Esophagus squamous epithelium (tissue), 5 donors: ENCODE data around the gene CCDC174. TPM values are rescaled to one million over a fixed set of nuclear protein-coding genes. Genes with fewer than 3 reads are reported as not detected.

Experiments used
- DNase-seq: peaks from one replicate; lab custom pipeline; 2025; lab: John Stamatoyannopoulos, UW
- H3K27ac ChIP-seq, 4 donors: fragments of 200-600 bp; sonication (generic); one replicate each; pipeline ENCODE4 v1.5.1; 2016 to 2019; ENCODE audit warnings: mild to moderate bottlenecking in 1 of 4
- H3K27me3 ChIP-seq, 4 donors: fragments of 200-600 bp; sonication (generic); 1 replicate in 3 of 4; 2 replicates in 1 of 4; pipeline versions ENCODE4 v1.5.1 to v1.6.0; 2017 to 2021; ENCODE audit warnings: antibody characterized with exemption in 1 of 4
- H3K36me3 ChIP-seq, 3 donors: fragments of 200-600 bp; sonication (generic); one replicate each; pipeline ENCODE4 v1.5.1; 2016 to 2019
- H3K4me1 ChIP-seq, 3 donors: fragments of 200-600 bp; sonication (generic); one replicate each; pipeline ENCODE4 v1.5.1; 2017 to 2019
- H3K4me3 ChIP-seq, 4 donors: fragments of 200-600 bp; sonication (generic); 1 replicate in 3 of 4; 2 replicates in 1 of 4; pipeline ENCODE4 v1.5.1; 2016 to 2019; ENCODE audit warnings: mild to moderate bottlenecking in 2 of 4, moderate library complexity in 1 of 4
- H3K9me3 ChIP-seq, 3 donors: fragments of 200-600 bp; sonication (generic); one replicate each; pipeline ENCODE4 v1.5.1; 2016 to 2019
- CTCF ChIP-seq, 6 experiments: fragments of 450-650 bp in 4 of 6; fragments of 200-600 bp in 2 of 6; sonication (generic) in 2 of 6; IDR thresholded peaks; one replicate each; pipeline ENCODE4 v1.5.1; 2016 to 2019; ENCODE audit warnings: antibody characterized with exemption in 6 of 6, mild to moderate bottlenecking in 4 of 6, moderate library complexity in 4 of 6
- POLR2A ChIP-seq, 4 donors: fragments of 450-650 bp; IDR thresholded peaks; one replicate each; pipeline ENCODE4 v1.6.1; 2017; ENCODE audit warnings: antibody characterized with exemption in 4 of 4, mild to moderate bottlenecking in 4 of 4, moderate library complexity in 3 of 4
- WGBS, 2 donors: methylation state at CpG; one replicate each; pipeline ENCODE4 v1.1.5; 2018; 5-methylcytosine and 5-hydroxymethylcytosine counted together
- intact Hi-C: fragments of 100-400 bp; cut with DNase I; formaldehyde crosslinking; loops from one replicate; pipeline ENCODE4 v1.15.0; 2022
- total RNA-seq, 4 donors: library from RNA; depleted of rRNA; stranded (reverse); fragments of >200 nt; gene quantifications; one replicate each; pipeline ENCODE4 v1.1.0, GENCODE V29; 2016
- donor health status: DM: yes; HTN: yes; CAD: no.

The CCDC174 gene
- total RNA-seq, 4 donors from 2014 or later: 9.5 to 17.2 (median 12.1) TPM

- intact Hi-C loops: loop anchor here (5.0 kb wide), 1 partner anchor 242 kb away; no protein-coding TSS in a partner anchor
These were observed 23.3 kb downstream of the CCDC174 start, which contains the start of gene C3orf20 for GRCh38 chr3:14674841-14675240. Gene C3orf20, plus strand, starts transcription at chr3:14675141. Its CDS starts 7,573 bp downstream, at chr3:14682714.

GRCh38 chr3:14676881-14677280, 25.3 kb downstream of the CCDC174 start:
- no peak for DNase-seq
- intact Hi-C loops: loop anchor here (5.0 kb wide), 1 partner anchor 240 kb away; no protein-coding TSS in a partner anchor
- no peak overlapping the region for H3K4me3 ChIP-seq
- H3K9me3 ChIP-seq: no peaks in the 10 kb centered on the region
- H3K4me1 ChIP-seq: peaks cover 0 to 19% (median 0%) of the 10 kb centered on the region in 3 donors
- no peaks in the 10 kb centered on the region for H3K27me3 ChIP-seq
- peaks cover 0 to 13% (median 4%) of the 10 kb centered on the region in 3 donors for H3K36me3 ChIP-seq
- WGBS, 2 donors: 54 to 85% methylated on average over 4 of the region's 4 CpGs
- H3K27ac ChIP-seq: no peak overlapping the region
- TF ChIP-seq POLR2A (IDR thresholded peaks at IDR 0.05) (no peak), CTCF (IDR thresholded peaks at IDR 0.05) (no peak)

More at GRCh38 chr3:14674841-14675240, 23.3 kb downstream of the CCDC174 start, which contains the start of gene C3orf20:
- H3K4me1 ChIP-seq: peaks cover 0 to 19% (median 0%) of the 10 kb centered on the region in 3 donors
- H3K36me3 ChIP-seq: peaks cover 7 to 34% (median 22%) of the 10 kb centered on the region in 3 donors
- H3K9me3 ChIP-seq: no peaks in the 10 kb centered on the region
- DNase-seq: no peak
- TF ChIP-seq POLR2A (IDR thresholded peaks at IDR 0.05) (no peak), CTCF (IDR thresholded peaks at IDR 0.05) (no peak)
- H3K27me3 ChIP-seq: no peaks in the 10 kb centered on the region
- H3K27ac ChIP-seq: no peak within 1 kb of the TSS
- WGBS, 2 donors: 29 to 42% methylated on average over 7 of the region's 7 CpGs
- H3K4me3 ChIP-seq: no peak within 1 kb of the TSS

GRCh38 chr3:14678015-14678503, 26.5 kb downstream of the CCDC174 start:
- no peak for DNase-seq
- intact Hi-C loops: loop anchor here (5.0 kb wide), 1 partner anchor 239 kb away; no protein-coding TSS in a partner anchor
- WGBS, 2 donors: 61 to 73% methylated on average over 7 of the region's 7 CpGs
- TF ChIP-seq CTCF (IDR thresholded peaks at IDR 0.05) (no peak), POLR2A (IDR thresholded peaks at IDR 0.05) (no peak)
- Histone ChIP-seq H3K9me3 (no peaks in the 10 kb centered on the region), H3K4me3 (no peak overlapping the region), H3K4me1 (peaks cover 0 to 19% (median 0%) of the 10 kb centered on the region in 3 donors), H3K36me3 (peaks cover 0 to 2% (median 0%) of the 10 kb centered on the region in 3 donors), H3K27me3 (no peaks in the 10 kb centered on the region), H3K27ac (no peak overlapping the region)

GRCh38 chr3:14680115-14680514, 28.6 kb downstream of the CCDC174 start:
- Histone ChIP-seq H3K4me1 (peaks cover 0 to 1% (median 0%) of the 10 kb centered on the region in 3 donors), H3K27ac (no peak overlapping the region), H3K27me3 (no peaks in the 10 kb centered on the region), H3K4me3 (no peak overlapping the region), H3K36me3 (no peaks in the 10 kb centered on the region), H3K9me3 (no peaks in the 10 kb centered on the region)
- 73 to 92% methylated on average over 1 of the region's 1 CpG for WGBS, 2 donors
- DNase-seq: no peak
- intact Hi-C loops: no loop called here
- TF ChIP-seq POLR2A (IDR thresholded peaks at IDR 0.05) (no peak), CTCF (IDR thresholded peaks at IDR 0.05) (no peak)

- Histone ChIP-seq H3K36me3 (no peaks in the 10 kb centered on the region), H3K27ac (no peak overlapping the region), H3K4me1 (no peaks in the 10 kb centered on the region), H3K9me3 (no peaks in the 10 kb centered on the region), H3K4me3 (no peak overlapping the region), H3K27me3 (no peaks in the 10 kb centered on the region)
- DNase-seq: no peak
- TF ChIP-seq CTCF (IDR thresholded peaks at IDR 0.05) (no peak), POLR2A (IDR thresholded peaks at IDR 0.05) (no peak)
- intact Hi-C loops: no loop called here
- 30 to 35% methylated on average over 2 of the region's 2 CpGs for WGBS, 2 donors
These were observed 29.2 kb downstream of the CCDC174 start for GRCh38 chr3:14680716-14681115.
